ENCODE data around the gene TSPAN14.

The TSPAN14 gene

GRCh38 chr10:80409121-80409520, 45.0 kb upstream of the TSPAN14 start:
- H3K9ac ChIP-seq (ENCODE audit: low read length), result peak overlapping the region; percentile 71
- H2AFZ ChIP-seq (ENCODE audit: low read length), result no peak overlapping the region
- H3K4me3 ChIP-seq (ENCODE audit: low read depth, low read length, poor library complexity, severe bottlenecking), result peak overlapping the region; percentile 69
- TF ChIP-seq CTCF (IDR thresholded peaks at IDR 0.05; ENCODE audit: low read length) (no peak), EZH2 (IDR thresholded peaks at IDR 0.05; ENCODE audit: borderline replicate concordance, low read length) (no peak)
- H4K20me1 ChIP-seq (ENCODE audit: insufficient read depth, low read length), result no peaks in the 10 kb centered on the region
- peaks cover 20% of the 10 kb centered on the region for H3K4me1 ChIP-seq (ENCODE audit: insufficient read depth, low read length, severe bottlenecking)
- no peaks in the 10 kb centered on the region for H3F3A ChIP-seq (ENCODE audit: insufficient read depth, low read length)
- no peaks in the 10 kb centered on the region for H3K9me3 ChIP-seq (ENCODE audit: low read length)
- H3K79me2 ChIP-seq (ENCODE audit: insufficient read depth, low read length), result no peaks in the 10 kb centered on the region
- H3K4me2 ChIP-seq (ENCODE audit: low read length), result peak overlapping the region; percentile 91
- no peaks in the 10 kb centered on the region for H3K36me3 ChIP-seq (ENCODE audit: insufficient read depth, low read length)
- no peaks in the 10 kb centered on the region for H3K27me3 ChIP-seq (ENCODE audit: insufficient read depth, low read length)
- no peaks in the 10 kb centered on the region for H3K9me2 ChIP-seq (ENCODE audit: low read depth, low read length)
- H3K27ac ChIP-seq (ENCODE audit: low read depth, low read length, poor library complexity, severe bottlenecking), result no peak overlapping the region

GRCh38 chr10:80410122-80410521, 44.0 kb upstream of the TSPAN14 start:
- no peak overlapping the region; the same call in 1 of the 2 replicates for H3K4me2 ChIP-seq (ENCODE audit: low read length)
- no peaks in the 10 kb centered on the region for H4K20me1 ChIP-seq (ENCODE audit: insufficient read depth, low read length)
- no peak overlapping the region for H3K27ac ChIP-seq (ENCODE audit: low read depth, low read length, poor library complexity, severe bottlenecking)
- no peak overlapping the region for H3K4me3 ChIP-seq (ENCODE audit: low read depth, low read length, poor library complexity, severe bottlenecking)
- peaks cover 20% of the 10 kb centered on the region for H3K4me1 ChIP-seq (ENCODE audit: insufficient read depth, low read length, severe bottlenecking)
- H3K9me2 ChIP-seq (ENCODE audit: low read depth, low read length), result no peaks in the 10 kb centered on the region
- no peak overlapping the region for H3K9ac ChIP-seq (ENCODE audit: low read length)
- no peaks in the 10 kb centered on the region for H3K9me3 ChIP-seq (ENCODE audit: low read length)
- no peaks in the 10 kb centered on the region for H3K36me3 ChIP-seq (ENCODE audit: insufficient read depth, low read length)
- H3K79me2 ChIP-seq (ENCODE audit: insufficient read depth, low read length), result no peaks in the 10 kb centered on the region
- H3K27me3 ChIP-seq (ENCODE audit: insufficient read depth, low read length), result no peaks in the 10 kb centered on the region
- no peak overlapping the region for H2AFZ ChIP-seq (ENCODE audit: low read length)
- H3F3A ChIP-seq (ENCODE audit: insufficient read depth, low read length), result no peaks in the 10 kb centered on the region
- TF ChIP-seq CTCF (IDR thresholded peaks at IDR 0.05; ENCODE audit: low read length) (no peak), EZH2 (IDR thresholded peaks at IDR 0.05; ENCODE audit: borderline replicate concordance, low read length) (no peak)

GRCh38 chr10:80410578-80411145, 43.4 kb upstream of the TSPAN14 start:
- no peak overlapping the region for H3K9ac ChIP-seq (ENCODE audit: low read length)
- H3K9me3 ChIP-seq (ENCODE audit: low read length), result no peaks in the 10 kb centered on the region
- H3K9me2 ChIP-seq (ENCODE audit: low read depth, low read length), result no peaks in the 10 kb centered on the region
- H4K20me1 ChIP-seq (ENCODE audit: insufficient read depth, low read length), result no peaks in the 10 kb centered on the region
- H3K4me3 ChIP-seq (ENCODE audit: low read depth, low read length, poor library complexity, severe bottlenecking), result no peak overlapping the region
- H3K79me2 ChIP-seq (ENCODE audit: insufficient read depth, low read length), result no peaks in the 10 kb centered on the region
- no peak overlapping the region for H2AFZ ChIP-seq (ENCODE audit: low read length)
- no peaks in the 10 kb centered on the region; the same call in 1 of the 2 replicates for H3K36me3 ChIP-seq (ENCODE audit: insufficient read depth, low read length)
- H3K4me2 ChIP-seq (ENCODE audit: low read length), result no peak overlapping the region
- H3K27me3 ChIP-seq (ENCODE audit: insufficient read depth, low read length), result no peaks in the 10 kb centered on the region
- no peak for TF ChIP-seq CTCF (IDR thresholded peaks at IDR 0.05; ENCODE audit: low read length)
- TF ChIP-seq EZH2 (IDR thresholded peaks at IDR 0.05; ENCODE audit: borderline replicate concordance, low read length), result no peak
- H3F3A ChIP-seq (ENCODE audit: insufficient read depth, low read length), result no peaks in the 10 kb centered on the region
- H3K4me1 ChIP-seq (ENCODE audit: insufficient read depth, low read length, severe bottlenecking), result peaks cover 20% of the 10 kb centered on the region
- H3K27ac ChIP-seq (ENCODE audit: low read depth, low read length, poor library complexity, severe bottlenecking), result no peak overlapping the region

All from OCI-LY1 (cell line).